22Rv1 (cell line): ENCODE measurements around the gene AGFG1.

ENCODE experiments used
- CTCF ChIP-seq: fragments of 450-650 bp; IDR thresholded peaks from 2 replicates; pipeline ENCODE4 v1.5.1; 2017; ENCODE audit warnings: mild to moderate bottlenecking
- ZFX ChIP-seq: fragments of 450-650 bp; IDR thresholded peaks from 2 replicates; pipeline ENCODE4 v1.6.1; 2017; ENCODE audit warnings: antibody characterized with exemption, borderline replicate concordance

GRCh38 chr2:227461811-227462461 lies 10.0 kb upstream of the AGFG1 start:
- no peak for TF ChIP-seq CTCF
- TF ChIP-seq ZFX, result no peak
